Brain microvascular endothelial cell (primary cell): ENCODE results near the gene WDR20.
"Not testable (repeated sequence)": the region's sequence is repeated elsewhere in the genome, so short reads cannot be mapped to it uniquely, and the experiment has no call there.

Experiments
- DNase-seq: peaks from one replicate; pipeline ENCODE4 v3.0.0-alpha.2; 2020
- H3K27ac ChIP-seq: fragments of 250-450 bp; sonication (Bioruptor Pico); 2 replicates; pipeline ENCODE4 v1.5.1; 2020; ENCODE audit warnings: mild to moderate bottlenecking, moderate library complexity
- H3K27me3 ChIP-seq: fragments of 250-450 bp; sonication (Bioruptor Pico); replicated peaks from 2 replicates; pipeline ENCODE4 v1.5.1; 2020; ENCODE audit warnings: mild to moderate bottlenecking
- H3K36me3 ChIP-seq: fragments of 250-450 bp; sonication (Bioruptor Pico); replicated peaks from 2 replicates; pipeline ENCODE4 v1.5.1; 2020; ENCODE audit warnings: mild to moderate bottlenecking
- H3K4me3 ChIP-seq: 2 replicates; pipeline ENCODE4 v1.5.1; 2011; ENCODE audit warnings: low read depth, mild to moderate bottlenecking, control low read depth, low read length, moderate library complexity
- CTCF ChIP-seq: IDR thresholded peaks from 2 replicates; pipeline ENCODE4 v1.5.1; 2011; ENCODE audit warnings: low read depth, mild to moderate bottlenecking, moderate library complexity, low read length, control low read depth, inconsistent platforms; ENCODE audit errors: missing control alignments
- in situ Hi-C: cut with HindIII; loops from 2 replicates; pipeline ENCODE4 v1.10.0; 2017; ENCODE audit warnings: low sequenced_read_pairs, low pct_ligation_motif_present

WDR20 gene

GRCh38 chr14:102095871-102096568 is 43.7 kb upstream of the WDR20 start:
- TF ChIP-seq CTCF: peak; percentile 32
- Histone ChIP-seq H3K36me3 (no peaks in the 10 kb centered on the region), H3K27me3 (no peaks in the 10 kb centered on the region), H3K4me3 (no peak overlapping the region), H3K27ac (no peak overlapping the region)
- in situ Hi-C loops: no loop called here
- DNase-seq: peak; percentile 5

GRCh38 chr14:102096569-102097188 is 43.0 kb upstream of the WDR20 start:
- Histone ChIP-seq H3K4me3 (no peak overlapping the region), H3K27me3 (no peaks in the 10 kb centered on the region), H3K36me3 (no peaks in the 10 kb centered on the region), H3K27ac (no peak overlapping the region)
- in situ Hi-C loops: no loop called here
- peak; percentile 70 for DNase-seq
- peak; percentile 89 for TF ChIP-seq CTCF

- H3K27me3 ChIP-seq: no peaks in the 10 kb centered on the region
- in situ Hi-C loops: no loop called here
- no peak overlapping the region for H3K27ac ChIP-seq
- no peaks in the 10 kb centered on the region for H3K36me3 ChIP-seq
- H3K4me3 ChIP-seq: no peak overlapping the region
- TF ChIP-seq CTCF: no peak
- DNase-seq: no peak
Measured at GRCh38 chr14:102097441-102098135, 42.1 kb upstream of the WDR20 start.

- H3K27ac ChIP-seq: no peak overlapping the region
- in situ Hi-C loops: no loop called here
- no peak for DNase-seq
- H3K27me3 ChIP-seq: no peaks in the 10 kb centered on the region
- no peaks in the 10 kb centered on the region for H3K36me3 ChIP-seq
- TF ChIP-seq CTCF: no peak
- no peak overlapping the region for H3K4me3 ChIP-seq
Measured at GRCh38 chr14:102103062-102103695, 36.5 kb upstream of the WDR20 start.

GRCh38 chr14:102105369-102105768 is 34.3 kb upstream of the WDR20 start:
- H3K36me3 ChIP-seq: no peaks in the 10 kb centered on the region
- DNase-seq: no peak
- TF ChIP-seq CTCF: no peak
- no peak overlapping the region for H3K4me3 ChIP-seq
- in situ Hi-C loops: no loop called here
- no peaks in the 10 kb centered on the region for H3K27me3 ChIP-seq
- H3K27ac ChIP-seq: no peak overlapping the region

GRCh38 chr14:102109332-102109731 is 30.4 kb upstream of the WDR20 start:
- H3K36me3 ChIP-seq, H3K27ac ChIP-seq, in situ Hi-C loops, DNase-seq, H3K4me3 ChIP-seq, H3K27me3 ChIP-seq: not testable (repeated sequence)
